GM18873 (cell line): ENCODE data around the gene ST3GAL4.

Experiments used
- ATAC-seq: cut with Tn5 transposase; IDR thresholded peaks from one replicate; pipeline ENCODE4 v1.9.1; 2021; ENCODE audit warnings: mild to moderate bottlenecking, moderate library complexity, moderate number of reproducible peaks; ENCODE audit not compliant: unreplicated experiment, low FRiP score

The ST3GAL4 gene

GRCh38 chr11:126461996-126462395, 106.5 kb downstream of the ST3GAL4 start:
- ATAC-seq: no peak

DNA sequence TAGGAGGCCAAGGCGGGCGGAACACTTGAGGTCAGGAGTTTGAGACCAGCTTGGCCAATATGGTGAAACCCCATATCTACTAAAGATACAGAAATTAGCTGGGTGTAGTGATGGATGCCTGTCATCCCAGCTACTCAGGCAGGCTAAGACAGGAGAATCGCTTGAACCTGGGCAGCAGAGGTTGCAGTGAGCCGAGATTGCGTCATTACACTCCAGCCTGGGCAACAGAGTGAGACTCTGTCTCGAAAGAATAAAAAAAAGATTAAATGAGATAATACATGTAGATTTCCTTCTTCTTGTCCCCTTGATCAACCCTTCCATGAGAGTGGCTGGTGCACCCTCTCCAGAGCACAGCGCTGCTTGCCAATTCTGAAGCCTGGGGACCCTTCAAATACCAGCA, 106.9 kb downstream of the ST3GAL4 start:
- no peak for ATAC-seq
